ENCODE measurements around the gene PXMP4.

The PXMP4 gene

DNA sequence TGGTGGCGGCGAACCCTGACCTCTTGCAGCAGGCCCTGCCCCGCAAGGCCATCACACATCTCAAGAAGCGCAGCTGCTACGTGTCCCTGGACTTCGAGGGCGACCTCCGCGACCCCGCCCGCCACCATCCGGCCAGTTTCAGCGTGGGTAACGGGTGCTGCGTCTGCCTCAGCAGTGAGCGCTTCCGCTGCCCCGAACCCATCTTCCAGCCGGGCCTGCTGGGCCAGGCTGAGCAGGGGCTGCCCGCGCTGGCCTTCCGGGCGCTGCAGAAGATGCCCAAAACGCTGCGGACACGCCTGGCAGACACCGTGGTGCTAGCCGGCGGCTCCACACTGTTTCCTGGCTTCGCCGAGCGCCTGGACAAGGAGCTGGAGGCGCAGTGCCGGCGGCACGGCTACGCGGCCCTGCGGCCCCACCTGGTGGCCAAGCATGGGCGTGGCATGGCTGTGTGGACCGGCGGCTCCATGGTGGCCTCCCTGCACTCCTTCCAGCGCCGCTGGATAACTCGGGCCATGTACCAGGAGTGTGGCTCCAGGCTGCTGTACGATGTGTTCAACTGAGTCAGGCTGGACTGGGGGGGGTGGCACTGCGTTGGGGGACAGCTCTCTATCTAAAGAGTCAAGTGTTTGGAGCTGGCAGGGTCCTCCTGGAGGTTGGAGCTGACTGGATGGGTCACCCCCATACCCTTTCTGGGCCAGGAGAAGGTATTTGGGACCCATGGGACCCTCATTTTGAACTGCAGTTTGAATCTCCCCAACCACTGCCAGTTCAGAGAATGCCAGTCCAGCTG, 52.2 kb downstream of the PXMP4 start:
- DNase-seq: peak in 1 of 2 experiments; percentile 30

DNA sequence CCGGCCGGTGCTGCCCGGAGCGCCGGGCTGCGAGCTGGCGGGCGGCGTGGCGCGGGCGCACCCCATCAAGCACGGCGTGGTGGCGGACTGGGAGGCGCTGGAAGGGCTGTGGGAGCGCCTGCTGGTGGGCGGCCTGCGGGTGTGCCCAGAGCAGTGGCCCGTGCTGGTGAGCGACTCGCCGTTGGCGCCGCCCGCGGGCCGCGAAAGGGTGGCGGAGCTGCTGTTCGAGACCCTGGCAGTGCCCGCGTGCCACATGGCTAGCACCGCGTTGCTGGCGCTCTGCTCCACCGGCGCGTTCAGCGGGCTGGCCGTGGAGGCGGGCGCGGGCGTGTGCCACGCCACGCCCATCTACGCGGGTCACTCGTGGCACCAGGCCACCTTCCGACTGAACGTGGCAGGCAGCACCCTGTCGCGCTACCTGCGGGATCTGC, 52.9 kb downstream of the PXMP4 start:
- no peak for DNase-seq

DNA sequence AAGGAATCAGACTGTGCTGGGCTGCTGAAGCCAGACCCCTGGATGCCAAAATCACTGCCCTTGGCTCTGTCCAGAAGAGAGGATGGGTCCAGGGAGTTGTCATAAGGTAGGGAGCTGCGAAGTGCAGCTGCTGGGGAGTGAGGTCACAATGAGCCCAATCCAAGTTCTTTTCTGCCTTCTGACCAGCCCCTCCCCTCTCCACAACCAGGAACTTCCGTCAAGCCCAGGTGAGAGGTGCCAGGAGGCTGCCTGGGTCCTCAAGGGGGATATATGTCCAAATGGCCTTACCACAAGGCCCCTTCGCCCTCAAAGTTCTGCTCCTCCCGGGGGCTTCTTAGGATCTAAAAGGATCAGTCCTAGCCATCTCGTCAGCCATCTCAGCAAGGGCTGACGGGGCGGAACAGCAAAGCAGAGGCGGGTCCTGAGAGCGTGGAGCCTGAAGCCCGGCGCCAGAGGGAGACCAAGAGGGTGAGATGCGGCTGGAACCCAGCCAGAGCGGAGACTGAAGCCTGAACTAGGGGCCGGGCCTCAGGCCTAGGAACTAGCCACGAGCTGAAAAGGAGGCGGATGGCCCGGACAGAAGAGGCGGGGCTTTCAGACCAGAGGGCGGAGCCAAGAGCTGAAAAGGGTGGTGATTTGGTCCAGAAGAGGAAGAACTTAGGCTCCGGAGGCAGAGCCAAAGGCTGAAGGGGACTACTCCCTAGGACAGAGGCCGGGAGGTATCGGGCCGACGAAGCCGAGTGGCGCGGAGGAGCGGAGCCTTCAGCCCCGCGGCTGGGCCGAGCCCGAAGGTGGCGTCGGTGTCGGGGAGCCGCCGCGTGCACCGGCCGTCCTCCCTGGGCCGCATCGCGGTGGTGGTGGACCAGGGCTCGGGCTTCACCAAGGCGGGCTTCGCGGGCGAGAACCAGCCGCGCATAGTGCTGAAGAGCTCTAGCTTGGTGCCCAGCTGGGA, 53.5 kb downstream of the PXMP4 start, which contains the start of gene ACTL10:
Gene ACTL10, plus strand, starts transcription at position 651 of the 952 bp plus-strand sequence. CDS start 555 bp downstream, outside the sequence.
- peak in 1 of 2 experiments; percentile 13 for DNase-seq

DNA sequence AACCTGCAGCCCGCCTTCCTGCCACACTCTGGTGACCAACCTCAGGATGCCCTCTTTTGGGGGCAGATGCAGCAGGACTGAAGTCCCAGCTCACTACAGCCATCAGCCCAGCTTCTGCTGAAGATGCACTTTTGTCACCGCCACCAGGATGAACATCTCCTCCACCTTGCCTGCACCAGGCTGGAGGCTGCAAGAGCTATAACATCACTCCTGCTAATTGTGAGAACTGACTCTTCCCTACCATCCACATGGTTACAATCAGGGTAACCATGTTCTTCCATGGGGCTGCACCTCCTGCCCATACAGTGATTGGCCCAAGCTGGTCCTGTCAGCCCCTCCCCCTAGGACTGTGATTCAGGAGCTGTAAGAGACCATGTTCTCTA, 55.4 kb downstream of the PXMP4 start:
- DNase-seq: no peak

DNA sequence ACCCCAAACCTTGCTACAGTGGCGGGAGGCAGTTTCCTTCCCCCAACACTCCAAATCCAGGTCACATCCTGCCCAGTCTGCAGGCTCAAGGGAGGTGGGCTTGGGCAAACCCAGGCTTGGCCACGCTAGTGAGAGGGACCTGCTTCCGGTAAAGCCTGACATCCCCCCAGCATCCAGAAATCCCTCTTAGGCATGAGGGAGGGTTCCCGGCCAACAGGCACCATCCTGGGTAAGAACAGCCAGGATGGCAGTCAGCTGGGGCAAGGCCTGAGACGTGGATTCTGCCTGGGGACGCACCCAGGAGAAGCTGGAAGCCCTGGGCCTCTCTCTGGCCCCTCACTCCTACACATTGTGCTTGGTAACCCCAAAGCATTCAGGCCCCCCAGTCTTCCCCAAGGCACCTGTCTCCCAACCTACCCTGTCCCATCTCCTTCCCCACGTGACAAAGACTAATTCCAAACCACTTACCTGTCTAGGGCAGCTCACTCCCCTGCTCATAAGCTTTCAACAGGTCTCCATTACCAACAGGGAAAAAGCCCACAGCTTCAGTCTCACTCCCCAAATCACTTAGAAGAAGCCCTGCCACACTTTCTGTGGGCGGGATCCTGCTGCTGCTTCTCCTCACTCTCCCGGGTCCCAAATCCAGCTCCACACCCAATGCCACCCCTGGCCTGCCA, 55.9 kb downstream of the PXMP4 start:
- DNase-seq: no peak

DNA sequence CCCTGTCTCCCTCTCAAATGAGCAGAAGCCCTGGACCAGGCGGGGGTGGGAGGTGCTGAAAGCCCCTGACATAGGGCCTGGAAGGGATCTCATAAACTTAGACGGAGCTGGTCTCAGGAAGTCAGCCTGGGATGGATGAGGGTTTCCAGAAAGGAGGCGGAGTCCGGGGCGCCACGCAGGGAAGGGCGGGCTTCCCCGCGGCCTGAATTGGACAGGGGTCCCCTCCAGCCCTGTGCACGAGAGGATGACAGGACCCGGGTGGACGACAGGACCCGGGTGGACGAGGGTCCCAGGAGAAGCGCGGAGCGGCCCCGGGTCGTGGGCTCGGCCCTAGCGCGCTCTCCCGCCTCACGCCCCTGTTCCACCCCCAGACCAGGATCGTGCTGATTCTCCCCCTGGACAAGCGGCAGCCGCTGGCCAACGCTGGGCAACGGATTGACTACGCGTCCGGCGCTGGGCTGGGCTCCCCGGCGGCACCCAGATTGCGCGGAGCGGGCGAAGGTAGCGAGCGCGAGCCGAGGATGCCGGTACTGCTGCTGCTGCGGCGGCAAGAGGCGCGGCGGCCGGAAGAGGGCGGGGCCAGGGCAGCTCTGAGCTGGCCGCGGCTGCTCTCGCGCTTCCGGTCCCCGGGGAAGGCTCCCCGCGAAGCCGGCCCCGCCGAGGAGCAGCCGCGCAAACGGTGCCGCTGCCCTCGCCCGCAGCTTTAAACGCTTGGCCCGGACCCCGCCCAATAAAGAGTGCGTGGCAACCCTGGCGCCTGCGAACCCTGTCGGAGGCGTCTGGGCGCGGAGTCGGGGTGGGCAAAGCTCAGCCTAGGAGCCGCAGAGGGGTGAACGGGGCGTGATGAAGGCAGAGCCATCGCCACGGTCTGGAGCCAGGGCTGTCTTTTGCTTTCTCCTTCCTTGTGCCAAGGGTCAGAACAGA, 56.7 kb downstream of the PXMP4 start:
- no peak for DNase-seq

DNA sequence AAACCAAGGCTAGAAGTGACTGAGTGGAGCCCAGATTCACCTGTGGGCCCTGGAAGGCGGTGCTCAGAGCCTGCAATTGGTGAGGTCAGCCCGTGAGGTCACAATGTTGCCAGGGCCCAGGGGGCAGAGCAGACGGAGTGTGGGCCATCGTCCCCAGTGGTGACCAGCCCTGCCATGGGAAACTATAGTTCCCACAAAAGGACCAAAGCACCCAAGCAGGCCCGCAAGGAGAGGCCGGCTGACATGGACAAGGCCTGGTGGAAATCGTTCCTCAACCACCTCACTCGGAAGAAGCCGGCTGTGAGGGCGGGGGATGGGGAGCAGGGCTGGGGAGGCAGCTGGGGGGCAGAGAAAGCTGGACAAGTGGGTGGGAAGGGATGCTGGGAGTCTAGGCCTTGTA, 57.9 kb downstream of the PXMP4 start, which contains the start of gene C20orf144:
Gene C20orf144, plus strand, starts transcription at position 156 of the 400 bp plus-strand sequence. Its CDS starts 19 bp downstream, at position 175.
- DNase-seq: no peak

DNA sequence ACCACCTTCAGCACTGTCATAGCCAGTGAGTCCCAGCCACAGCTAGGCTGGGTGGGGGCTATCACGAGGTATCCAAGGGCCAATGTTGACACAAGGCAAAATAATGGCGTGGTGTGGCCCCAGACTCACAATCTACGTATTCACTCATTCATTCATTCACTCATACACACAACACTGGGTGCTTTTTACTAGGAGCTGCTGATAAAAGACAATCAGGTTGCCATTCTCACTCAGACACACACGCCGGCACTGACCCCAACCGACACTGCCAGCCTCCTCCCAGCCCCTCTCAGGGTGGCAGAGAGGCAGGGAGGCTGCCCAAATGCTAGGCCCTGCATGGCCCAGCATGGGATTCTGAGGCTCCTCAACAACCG, 59.4 kb downstream of the PXMP4 start:
- DNase-seq: no peak

DNA sequence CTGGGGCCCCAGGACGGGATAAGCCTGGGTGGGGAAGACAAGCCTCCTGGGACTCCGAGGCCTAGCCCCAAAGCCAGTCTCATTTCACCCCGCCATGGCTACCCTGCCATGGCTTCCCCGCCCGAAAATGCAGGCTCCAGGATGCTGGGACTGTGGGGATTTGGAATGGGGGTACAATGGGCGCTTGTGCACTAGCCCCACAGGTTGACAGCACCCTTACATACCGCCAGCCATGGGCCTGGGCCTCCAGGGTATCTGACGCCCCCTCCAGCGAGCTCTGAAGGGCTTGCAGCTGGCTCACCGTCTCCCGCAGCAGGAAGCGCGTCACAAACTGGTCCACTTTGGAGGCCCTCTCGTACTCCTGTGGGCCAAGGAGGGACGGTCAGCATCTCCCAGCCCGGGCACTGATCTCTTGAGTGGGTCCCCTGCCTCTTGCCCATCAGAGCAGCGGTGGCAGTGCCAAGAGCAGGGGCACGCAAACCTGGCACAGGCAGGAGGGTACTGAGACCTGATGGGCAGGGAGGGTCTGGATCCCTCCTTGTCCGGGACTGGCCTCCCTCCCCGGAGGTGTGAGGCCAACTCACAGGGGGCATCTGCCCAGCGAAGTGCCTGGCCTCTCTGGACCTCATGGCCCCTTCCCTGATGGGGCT, 60.0 kb downstream of the PXMP4 start:
- DNase-seq: no peak

DNA sequence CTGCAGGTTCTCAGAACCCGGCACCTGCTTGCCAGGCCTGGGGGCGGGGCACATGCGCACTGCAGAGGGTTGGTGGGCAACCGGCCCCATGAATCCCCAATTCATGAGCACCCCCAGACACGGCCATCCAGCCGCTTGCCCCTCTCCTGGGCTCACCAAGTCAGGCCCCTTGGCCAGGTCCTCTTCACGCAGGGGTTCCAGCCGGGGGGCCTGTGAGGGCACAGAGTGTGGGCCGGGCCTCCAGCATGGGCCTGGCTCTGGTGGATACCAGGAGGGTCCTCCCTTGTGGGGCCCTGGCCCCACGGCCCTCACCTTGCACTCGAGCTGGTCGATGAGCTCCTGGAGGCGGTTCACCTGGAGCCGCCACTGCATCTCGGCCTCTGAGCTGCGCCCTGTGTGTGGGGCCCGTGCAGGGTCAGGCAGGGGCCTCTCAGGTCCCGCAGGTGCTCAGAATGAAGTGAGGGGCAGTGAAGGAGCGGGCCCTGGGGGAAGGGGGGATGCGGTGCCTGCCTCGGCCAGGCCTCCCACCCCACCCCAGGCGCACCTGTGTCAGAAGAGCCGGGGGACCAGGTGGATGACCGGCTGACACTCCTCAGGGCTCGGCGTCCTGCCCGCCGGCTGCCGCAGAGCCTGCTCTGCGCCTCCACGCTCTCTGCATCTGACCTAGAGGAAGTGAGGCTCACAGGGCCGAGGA, 60.6 kb downstream of the PXMP4 start:
- DNase-seq: no peak

DNA sequence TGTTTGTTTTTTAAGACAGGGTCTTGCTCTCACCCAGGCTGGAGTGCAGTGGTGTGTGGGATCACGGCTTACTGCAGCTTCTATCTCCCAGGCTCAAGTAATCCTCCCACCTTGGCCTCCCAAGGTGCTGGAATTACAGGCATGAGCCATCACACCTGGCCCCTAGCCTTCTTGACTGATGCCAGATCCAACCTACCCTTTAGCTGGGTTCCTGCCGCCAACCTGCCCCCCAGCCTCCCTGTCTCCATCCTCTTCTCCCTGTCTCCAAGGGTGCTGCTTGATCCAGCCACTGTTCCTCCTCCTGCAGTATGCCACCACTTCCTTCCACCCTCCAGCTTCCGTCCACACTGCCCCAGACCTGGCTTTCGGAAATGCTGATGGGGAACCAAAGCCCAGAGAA, 61.2 kb downstream of the PXMP4 start:
- DNase-seq: no peak

DNA sequence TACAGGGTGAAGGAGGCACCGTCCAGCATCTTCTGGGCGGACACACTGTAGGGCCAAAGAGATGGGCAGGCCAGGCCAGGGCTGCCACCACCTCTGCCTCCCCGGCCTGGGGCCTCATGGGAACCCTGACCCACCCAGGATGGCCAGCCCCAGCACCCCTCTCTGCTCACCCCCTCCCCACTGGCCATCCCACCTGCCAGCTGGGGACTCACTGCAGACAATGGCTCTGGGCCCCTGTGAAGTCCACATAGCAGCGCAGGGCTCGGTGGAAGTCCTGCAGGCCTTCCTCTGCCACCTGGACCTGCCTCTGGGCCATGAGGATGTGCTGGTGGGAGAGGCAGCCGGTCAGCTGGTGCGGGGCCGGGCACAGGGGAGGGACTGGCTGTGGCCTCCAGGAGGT, 61.6 kb downstream of the PXMP4 start:
- DNase-seq: no peak

DNA sequence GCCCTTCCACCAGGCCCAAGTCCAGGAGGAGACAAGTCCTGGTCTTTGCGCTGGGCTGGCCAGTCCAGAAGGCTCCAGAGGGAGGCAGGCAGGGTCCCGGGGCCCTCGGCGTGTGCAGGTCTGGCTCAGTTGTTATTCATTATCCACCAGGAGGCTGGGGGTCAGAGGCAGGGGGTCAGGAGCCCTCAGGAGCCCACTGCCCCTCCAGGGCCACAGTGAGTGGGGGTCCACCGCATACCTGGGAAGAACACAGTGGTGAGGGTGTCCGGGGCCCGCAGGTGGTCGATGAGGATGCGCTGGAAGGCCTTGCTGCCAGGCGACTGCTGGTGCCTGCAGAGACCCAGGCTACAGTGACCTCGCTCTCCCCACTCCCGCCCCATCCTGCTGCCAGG, 62.4 kb downstream of the PXMP4 start:
- no peak for DNase-seq

DNA sequence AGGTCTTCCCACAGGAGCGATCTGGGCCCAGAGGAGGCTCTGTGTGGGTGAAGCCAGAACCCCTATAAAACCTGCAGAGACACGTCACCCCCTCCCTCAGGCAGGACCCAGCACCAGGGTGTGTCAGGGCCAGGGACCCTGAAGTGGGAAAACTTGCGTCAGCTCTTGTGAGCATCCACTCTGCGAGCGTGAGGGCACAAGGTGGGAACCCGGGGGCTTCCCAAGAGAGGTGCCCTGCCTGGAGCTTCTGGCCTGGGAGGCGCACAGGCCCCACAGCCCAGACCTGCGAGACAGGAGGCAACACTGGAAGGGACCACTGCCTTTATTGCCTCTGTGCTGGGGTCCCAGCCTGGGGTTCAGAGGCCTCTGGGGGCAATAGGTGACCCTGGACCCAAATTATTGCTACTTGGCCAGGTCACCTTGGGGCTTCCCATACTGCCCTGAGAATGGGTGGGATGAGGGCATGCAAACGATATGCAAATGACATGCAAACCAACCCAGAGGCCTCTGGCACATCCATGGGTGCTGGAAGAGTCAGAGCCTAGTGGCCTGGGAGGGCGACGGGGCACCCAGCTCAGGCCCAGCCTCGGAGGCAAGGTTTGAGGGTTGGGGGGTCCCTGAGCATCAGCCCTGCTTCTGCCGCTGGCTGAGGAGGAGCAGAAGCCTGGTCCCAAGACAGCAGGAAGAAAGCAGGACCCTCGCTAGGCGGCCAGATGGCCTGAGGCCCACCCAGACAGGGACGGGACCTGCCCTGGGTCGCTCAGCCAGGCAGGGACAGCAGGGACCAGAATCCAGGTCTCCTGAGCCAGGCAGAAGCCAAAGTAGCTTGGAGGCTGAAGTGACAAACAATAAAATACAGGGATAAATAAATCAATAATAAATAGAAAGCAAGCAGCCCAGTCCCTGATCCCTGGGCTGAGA, 63.1 kb downstream of the PXMP4 start:
- no peak for DNase-seq

DNA sequence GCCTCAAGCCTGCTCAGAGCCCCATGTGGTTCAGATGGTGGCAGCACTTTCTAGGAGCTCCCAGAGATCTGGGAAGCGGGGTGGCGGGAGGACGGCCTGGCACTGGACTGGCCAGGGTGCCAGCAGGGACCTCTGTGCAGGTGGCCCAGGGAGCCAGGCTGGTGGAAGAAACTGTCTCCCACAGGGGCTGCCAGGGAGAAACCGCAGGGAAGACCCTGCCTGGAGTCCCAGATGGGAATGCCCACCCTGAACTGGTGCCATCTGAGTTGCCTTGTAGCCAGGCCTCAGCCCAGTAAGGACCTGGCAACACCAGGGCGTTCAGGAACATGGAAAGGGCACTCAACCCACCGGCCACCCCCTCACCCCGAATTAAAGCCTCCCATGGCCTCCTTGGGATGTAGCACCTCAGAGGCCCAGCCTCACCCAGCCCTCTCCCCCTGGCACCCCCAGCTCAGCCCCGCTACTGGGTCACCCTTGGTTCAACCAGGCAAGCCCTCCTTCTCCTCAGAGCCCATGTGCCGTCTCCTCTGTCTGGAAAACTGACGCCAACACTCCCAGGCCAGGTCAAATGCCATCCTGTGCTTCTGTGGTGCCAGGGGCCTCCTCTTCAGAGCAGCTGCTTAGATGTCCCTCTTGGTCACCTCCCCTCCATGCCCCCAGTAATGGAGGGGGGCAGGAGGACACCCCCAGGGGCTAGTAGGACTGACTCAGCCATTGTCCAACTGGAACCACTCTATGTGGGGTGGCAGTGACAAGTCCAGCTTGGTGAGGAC, 63.9 kb downstream of the PXMP4 start:
- DNase-seq: no peak

DNA sequence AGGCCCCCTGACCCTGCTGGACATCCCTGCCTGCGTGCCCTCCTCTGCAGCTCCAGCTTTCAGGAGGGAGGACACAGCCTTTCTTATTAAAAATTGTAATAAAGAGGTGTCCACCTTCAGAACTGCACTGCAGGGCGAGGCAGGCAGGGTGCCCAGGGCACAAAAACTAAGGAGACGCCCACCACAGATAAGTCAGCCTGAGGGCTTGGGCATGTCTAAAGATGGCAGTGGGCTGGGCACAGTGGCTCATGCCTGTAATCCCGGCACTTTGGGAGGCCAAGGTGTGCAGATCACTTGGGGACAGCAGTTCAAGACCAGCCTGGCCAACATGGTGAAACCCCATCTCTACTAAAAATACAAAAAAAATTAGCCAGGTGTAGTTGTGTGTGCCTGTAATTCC, 64.9 kb downstream of the PXMP4 start:
- no peak for DNase-seq

DNA sequence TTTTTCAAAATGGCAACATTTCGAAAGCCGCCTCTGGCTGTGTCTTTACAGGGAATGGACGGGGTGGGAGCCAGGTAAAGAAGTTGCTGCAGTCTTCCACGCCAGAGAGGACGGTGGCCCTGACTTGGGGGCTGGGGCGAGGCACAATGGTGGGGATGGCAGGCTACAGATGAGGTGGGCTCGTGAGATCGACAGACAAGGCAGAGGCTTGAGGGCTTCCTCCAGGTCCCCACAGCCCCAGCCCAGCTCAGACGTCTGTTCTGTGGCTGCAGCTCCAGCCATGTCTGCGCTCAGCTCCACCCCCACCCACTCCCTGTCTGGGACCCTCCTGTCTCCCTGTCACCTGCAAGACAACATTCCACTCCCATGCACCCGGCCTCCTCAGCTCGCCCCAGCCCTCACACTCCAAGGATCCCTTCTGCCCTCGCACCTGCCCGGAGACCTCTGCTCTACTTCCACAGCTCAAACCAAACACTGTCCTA, 65.4 kb downstream of the PXMP4 start:
- DNase-seq: no peak

DNA sequence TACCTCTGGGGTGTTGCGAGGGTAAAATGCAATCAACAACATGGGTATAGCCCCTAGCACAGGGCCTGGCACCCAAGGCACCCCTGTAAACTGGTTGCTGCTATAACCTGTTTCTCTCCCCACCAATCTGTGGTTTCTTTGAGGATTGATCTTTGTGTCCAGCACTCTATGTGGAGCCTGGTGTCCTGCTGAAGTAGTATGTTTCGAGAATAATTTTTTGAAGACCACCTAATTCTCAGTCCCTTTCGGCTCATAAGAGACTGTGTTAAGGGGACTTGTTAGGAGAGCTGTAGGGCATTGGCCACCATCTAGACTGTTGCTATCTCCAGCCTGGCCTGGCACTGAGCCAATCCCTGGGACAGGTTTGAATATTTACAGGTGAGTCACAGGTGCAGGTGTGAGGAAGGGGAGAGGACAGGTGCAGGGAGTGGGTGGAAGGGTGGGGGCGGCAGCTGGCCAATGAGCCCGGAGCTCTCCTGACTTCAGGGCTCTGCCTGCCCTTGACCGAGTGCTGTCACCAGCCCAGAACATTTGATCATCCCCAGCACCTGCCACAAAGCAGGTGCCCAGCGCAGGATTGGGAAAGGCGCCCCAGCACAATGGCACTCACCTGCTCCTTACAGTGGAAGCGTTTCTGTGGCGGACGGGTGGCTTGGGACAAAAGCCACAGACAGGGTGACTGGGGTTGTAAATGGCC, 66.1 kb downstream of the PXMP4 start:
- DNase-seq: no peak

All from cerebellar nuclear complex (tissue), 1 donor.